HEK293 (cell line): Measurements from ENCODE around the gene KLK5.

Experiments
- CTCF ChIA-PET: fragments of 350-600 bp; formaldehyde crosslinking; extraction: SDS; loops from one replicate; lab custom pipeline; 2021; ENCODE audit warnings: antibody characterized with exemption; lab: Yijun Ruan, JAX
- POLR2A ChIA-PET: fragments of 300-600 bp; formaldehyde crosslinking; extraction: SDS; loops from one replicate; lab custom pipeline; 2020; ENCODE audit warnings: antibody characterized with exemption, inconsistent platforms; lab: Yijun Ruan, JAX
- H3K27ac ChIP-seq: fragments of 200-500 bp; sonication (Bioruptor generic); 2 replicates; pipeline ENCODE4 v1.5.1; 2014; ENCODE audit warnings: low read depth, low read length, control low read depth, inconsistent platforms; ENCODE audit errors: extremely low read depth
- H3K36me3 ChIP-seq, 2 experiments: fragments of 200-500 bp in 1 of 2; sonication (Bioruptor generic) in 1 of 2; 1 replicate in 1 of 2; 2 replicates in 1 of 2; pipeline ENCODE4 v1.5.1; 2014 to 2017; ENCODE audit warnings: inconsistent platforms in 2 of 2, low read length in 2 of 2; ENCODE audit not compliant: control insufficient read depth in 2 of 2, insufficient read depth in 1 of 2
- H3K4me1 ChIP-seq: fragments of 200-500 bp; sonication (Bioruptor generic); 2 replicates; pipeline ENCODE4 v1.5.1; 2014; ENCODE audit warnings: mild to moderate bottlenecking, low read length, inconsistent platforms; ENCODE audit not compliant: control insufficient read depth, insufficient read depth
- H3K4me3 ChIP-seq: 2 replicates; pipeline ENCODE4 v1.5.1; 2011; ENCODE audit warnings: low read depth, mild to moderate bottlenecking, control low read depth, low read length, moderate library complexity
- H3K9me3 ChIP-seq: fragments of 200-500 bp; sonication (Bioruptor generic); 2 replicates; pipeline ENCODE4 v1.5.1; 2014; ENCODE audit warnings: low read depth, low read length, inconsistent platforms; ENCODE audit not compliant: control insufficient read depth, insufficient read depth
- GLIS2 ChIP-seq: fragments of 450-650 bp; formaldehyde crosslinking; IDR thresholded peaks from 2 replicates; pipeline ENCODE4 v1.5.1; 2016; ENCODE audit warnings: missing biosample characterization, missing genetic modification characterization
- MYNN ChIP-seq: fragments of 450-650 bp; formaldehyde crosslinking; IDR thresholded peaks from 2 replicates; pipeline ENCODE4 v1.5.1; 2016; ENCODE audit warnings: missing biosample characterization, missing genetic modification characterization, borderline replicate concordance
- ZNF184 ChIP-seq: fragments of 450-650 bp; IDR thresholded peaks from 2 replicates; pipeline ENCODE4 v1.5.1; 2018; ENCODE audit warnings: missing biosample characterization, mild to moderate bottlenecking, missing genetic modification characterization
- ZNF341 ChIP-seq: fragments of 450-650 bp; formaldehyde crosslinking; IDR thresholded peaks from 2 replicates; pipeline ENCODE4; 2016; ENCODE audit warnings: low read depth, missing biosample characterization, missing genetic modification characterization
- ZNF555 ChIP-seq: fragments of 450-650 bp; formaldehyde crosslinking; conservative IDR thresholded peaks from 2 replicates; pipeline ENCODE4 v1.5.1; 2017; ENCODE audit warnings: missing biosample characterization, mild to moderate bottlenecking, missing genetic modification characterization, inconsistent platforms
- ZNF654 ChIP-seq: fragments of 450-650 bp; formaldehyde crosslinking; IDR thresholded peaks from 2 replicates; pipeline ENCODE4 v1.5.1; 2016; ENCODE audit warnings: low read depth, missing biosample characterization, missing genetic modification characterization
- ZSCAN23 ChIP-seq: fragments of 450-650 bp; formaldehyde crosslinking; IDR thresholded peaks from 2 replicates; pipeline ENCODE4 v1.5.1; 2016; ENCODE audit warnings: missing biosample characterization, missing genetic modification characterization
- TF ChIP-seq, protein P1 (sequence below): fragments of 450-650 bp; formaldehyde crosslinking; IDR thresholded peaks from 2 replicates; pipeline ENCODE4 v1.5.1; 2016; ENCODE audit warnings: missing biosample characterization, missing genetic modification characterization
- TF ChIP-seq, protein P2 (sequence below): fragments of 450-650 bp; formaldehyde crosslinking; IDR thresholded peaks from 2 replicates; pipeline ENCODE4 v1.5.1; 2016; ENCODE audit warnings: missing biosample characterization, missing genetic modification characterization
- TF ChIP-seq, protein P3 (sequence below): fragments of 450-650 bp; formaldehyde crosslinking; IDR thresholded peaks from 2 replicates; pipeline ENCODE4 v1.5.1; 2016; ENCODE audit warnings: missing biosample characterization, missing genetic modification characterization
- TF ChIP-seq, protein P4 (sequence below): fragments of 450-650 bp; formaldehyde crosslinking; IDR thresholded peaks from 2 replicates; pipeline ENCODE4 v1.5.1; 2016; ENCODE audit warnings: missing biosample characterization, missing genetic modification characterization
- TF ChIP-seq, protein P5 (sequence below): fragments of 450-650 bp; formaldehyde crosslinking; IDR thresholded peaks from 2 replicates; pipeline ENCODE4 v1.5.1; 2017; ENCODE audit warnings: missing biosample characterization, mild to moderate bottlenecking, missing genetic modification characterization, moderate library complexity

Gene KLK5, protein sequence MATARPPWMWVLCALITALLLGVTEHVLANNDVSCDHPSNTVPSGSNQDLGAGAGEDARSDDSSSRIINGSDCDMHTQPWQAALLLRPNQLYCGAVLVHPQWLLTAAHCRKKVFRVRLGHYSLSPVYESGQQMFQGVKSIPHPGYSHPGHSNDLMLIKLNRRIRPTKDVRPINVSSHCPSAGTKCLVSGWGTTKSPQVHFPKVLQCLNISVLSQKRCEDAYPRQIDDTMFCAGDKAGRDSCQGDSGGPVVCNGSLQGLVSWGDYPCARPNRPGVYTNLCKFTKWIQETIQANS

DNA sequence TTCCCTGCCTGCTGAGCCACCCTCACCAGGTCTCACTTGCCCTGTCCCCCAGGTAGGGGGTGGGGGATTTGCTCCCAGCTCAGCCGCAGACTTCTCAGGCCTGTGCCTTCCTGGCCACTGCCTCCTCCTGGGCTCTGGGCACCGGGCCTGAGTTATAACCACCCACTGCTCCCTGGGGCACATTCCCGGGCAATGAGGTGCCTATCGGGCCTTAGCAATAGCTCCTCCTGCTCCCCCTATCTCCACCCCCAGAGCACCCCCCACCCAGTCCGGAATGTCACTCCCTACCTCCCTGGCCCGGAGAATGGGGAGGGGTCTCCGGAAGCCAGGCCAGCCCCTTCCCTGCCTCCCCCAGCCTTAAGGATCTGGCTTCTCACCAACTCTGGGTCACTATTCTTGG is at the start of gene KLK5:
Gene KLK5, minus strand, starts transcription at position 129 of the 400 bp plus-strand sequence. CDS start 381 bp downstream, outside the sequence.
- H3K27ac ChIP-seq, result no peak within 1 kb of the TSS
- no peaks in the 10 kb centered on the region for H3K9me3 ChIP-seq
- TF ChIP-seq, protein P1, sequence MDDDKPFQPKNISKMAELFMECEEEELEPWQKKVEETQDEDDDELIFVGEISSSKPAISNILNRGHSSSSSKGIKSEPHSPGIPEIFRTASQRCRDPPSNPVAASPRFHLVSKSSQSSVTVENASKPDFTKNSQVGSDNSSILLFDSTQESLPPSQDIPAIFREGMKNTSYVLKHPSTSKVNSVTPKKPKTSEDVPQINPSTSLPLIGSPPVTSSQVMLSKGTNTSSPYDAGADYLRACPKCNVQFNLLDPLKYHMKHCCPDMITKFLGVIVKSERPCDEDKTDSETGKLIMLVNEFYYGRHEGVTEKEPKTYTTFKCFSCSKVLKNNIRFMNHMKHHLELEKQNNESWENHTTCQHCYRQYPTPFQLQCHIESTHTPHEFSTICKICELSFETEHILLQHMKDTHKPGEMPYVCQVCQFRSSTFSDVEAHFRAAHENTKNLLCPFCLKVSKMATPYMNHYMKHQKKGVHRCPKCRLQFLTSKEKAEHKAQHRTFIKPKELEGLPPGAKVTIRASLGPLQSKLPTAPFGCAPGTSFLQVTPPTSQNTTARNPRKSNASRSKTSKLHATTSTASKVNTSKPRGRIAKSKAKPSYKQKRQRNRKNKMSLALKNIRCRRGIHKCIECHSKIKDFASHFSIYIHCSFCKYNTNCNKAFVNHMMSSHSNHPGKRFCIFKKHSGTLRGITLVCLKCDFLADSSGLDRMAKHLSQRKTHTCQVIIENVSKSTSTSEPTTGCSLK (tag by site-specific recombination), result no peak
- TF ChIP-seq GLIS2, result 0 out of 2 replicates have a peak, but pooled peaks have one; percentile 13
- H3K36me3 ChIP-seq, result no peaks in the 10 kb centered on the region
- ChIA-PET POLR2A (no interaction called here), CTCF (interaction anchor here (0.5 kb wide), 1 partner anchor 20 kb away, joined by 3 read pairs; no protein-coding TSS in a partner anchor)
- no peak within 1 kb of the TSS for H3K4me3 ChIP-seq
- no peaks in the 10 kb centered on the region for H3K4me1 ChIP-seq

DNA sequence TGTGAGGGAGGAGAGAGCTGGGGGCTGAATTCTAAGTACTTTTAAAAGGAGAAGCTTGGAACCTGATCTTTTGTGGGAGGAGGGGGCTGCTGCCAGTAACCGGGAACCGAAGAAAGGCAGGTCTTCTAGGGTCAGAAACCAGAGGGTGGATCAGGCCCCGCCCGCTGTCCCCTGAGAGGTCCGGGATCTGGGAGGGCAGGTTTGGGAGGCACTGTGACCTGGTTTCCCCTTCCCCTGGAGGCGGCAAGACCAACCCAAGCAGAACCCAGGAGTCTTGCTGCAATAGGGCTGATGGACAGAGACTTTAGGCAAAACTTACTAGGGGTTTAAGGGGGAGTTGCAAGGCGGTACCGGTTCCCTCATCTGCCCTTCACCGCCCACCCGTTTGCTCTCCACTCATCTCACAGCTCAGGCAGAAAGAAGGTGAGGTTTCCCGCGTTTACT is 49.3 kb upstream of the KLK5 start:
- POLR2A ChIA-PET, result interaction anchor here (0.8 to 0.9 kb wide), 2 partner anchors 8 to 16 kb away, joined by 3 to 4 read pairs; no protein-coding TSS in a partner anchor
- no peak overlapping the region for H3K27ac ChIP-seq
- H3K4me1 ChIP-seq, result no peaks in the 10 kb centered on the region
- H3K9me3 ChIP-seq, result no peaks in the 10 kb centered on the region
- TF ChIP-seq, protein P2, sequence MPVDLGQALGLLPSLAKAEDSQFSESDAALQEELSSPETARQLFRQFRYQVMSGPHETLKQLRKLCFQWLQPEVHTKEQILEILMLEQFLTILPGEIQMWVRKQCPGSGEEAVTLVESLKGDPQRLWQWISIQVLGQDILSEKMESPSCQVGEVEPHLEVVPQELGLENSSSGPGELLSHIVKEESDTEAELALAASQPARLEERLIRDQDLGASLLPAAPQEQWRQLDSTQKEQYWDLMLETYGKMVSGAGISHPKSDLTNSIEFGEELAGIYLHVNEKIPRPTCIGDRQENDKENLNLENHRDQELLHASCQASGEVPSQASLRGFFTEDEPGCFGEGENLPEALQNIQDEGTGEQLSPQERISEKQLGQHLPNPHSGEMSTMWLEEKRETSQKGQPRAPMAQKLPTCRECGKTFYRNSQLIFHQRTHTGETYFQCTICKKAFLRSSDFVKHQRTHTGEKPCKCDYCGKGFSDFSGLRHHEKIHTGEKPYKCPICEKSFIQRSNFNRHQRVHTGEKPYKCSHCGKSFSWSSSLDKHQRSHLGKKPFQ (tag by site-specific recombination), result no peak
- TF ChIP-seq, protein P3, sequence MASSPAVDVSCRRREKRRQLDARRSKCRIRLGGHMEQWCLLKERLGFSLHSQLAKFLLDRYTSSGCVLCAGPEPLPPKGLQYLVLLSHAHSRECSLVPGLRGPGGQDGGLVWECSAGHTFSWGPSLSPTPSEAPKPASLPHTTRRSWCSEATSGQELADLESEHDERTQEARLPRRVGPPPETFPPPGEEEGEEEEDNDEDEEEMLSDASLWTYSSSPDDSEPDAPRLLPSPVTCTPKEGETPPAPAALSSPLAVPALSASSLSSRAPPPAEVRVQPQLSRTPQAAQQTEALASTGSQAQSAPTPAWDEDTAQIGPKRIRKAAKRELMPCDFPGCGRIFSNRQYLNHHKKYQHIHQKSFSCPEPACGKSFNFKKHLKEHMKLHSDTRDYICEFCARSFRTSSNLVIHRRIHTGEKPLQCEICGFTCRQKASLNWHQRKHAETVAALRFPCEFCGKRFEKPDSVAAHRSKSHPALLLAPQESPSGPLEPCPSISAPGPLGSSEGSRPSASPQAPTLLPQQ (tag by site-specific recombination), result no peak
- TF ChIP-seq ZNF341, result no peak
- TF ChIP-seq ZNF654 (tag by site-specific recombination), result no peak
- no peak for TF ChIP-seq ZNF184 (tag by site-specific recombination)
- TF ChIP-seq ZSCAN23, result no peak
- no peak for TF ChIP-seq ZNF555 (tag by site-specific recombination)
- TF ChIP-seq, protein P4, sequence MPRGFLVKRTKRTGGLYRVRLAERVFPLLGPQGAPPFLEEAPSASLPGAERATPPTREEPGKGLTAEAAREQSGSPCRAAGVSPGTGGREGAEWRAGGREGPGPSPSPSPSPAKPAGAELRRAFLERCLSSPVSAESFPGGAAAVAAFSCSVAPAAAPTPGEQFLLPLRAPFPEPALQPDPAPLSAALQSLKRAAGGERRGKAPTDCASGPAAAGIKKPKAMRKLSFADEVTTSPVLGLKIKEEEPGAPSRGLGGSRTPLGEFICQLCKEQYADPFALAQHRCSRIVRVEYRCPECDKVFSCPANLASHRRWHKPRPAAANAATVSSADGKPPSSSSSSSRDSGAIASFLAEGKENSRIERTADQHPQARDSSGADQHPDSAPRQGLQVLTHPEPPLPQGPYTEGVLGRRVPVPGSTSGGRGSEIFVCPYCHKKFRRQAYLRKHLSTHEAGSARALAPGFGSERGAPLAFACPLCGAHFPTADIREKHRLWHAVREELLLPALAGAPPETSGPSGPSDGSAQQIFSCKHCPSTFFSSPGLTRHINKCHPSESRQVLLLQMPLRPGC (tag by site-specific recombination), result no peak
- no peak for TF ChIP-seq MYNN (tag by site-specific recombination)
- TF ChIP-seq, protein P5, sequence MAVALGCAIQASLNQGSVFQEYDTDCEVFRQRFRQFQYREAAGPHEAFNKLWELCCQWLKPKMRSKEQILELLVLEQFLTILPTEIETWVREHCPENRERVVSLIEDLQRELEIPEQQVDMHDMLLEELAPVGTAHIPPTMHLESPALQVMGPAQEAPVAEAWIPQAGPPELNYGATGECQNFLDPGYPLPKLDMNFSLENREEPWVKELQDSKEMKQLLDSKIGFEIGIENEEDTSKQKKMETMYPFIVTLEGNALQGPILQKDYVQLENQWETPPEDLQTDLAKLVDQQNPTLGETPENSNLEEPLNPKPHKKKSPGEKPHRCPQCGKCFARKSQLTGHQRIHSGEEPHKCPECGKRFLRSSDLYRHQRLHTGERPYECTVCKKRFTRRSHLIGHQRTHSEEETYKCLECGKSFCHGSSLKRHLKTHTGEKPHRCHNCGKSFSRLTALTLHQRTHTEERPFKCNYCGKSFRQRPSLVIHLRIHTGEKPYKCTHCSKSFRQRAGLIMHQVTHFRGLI (tag by site-specific recombination), result no peak
- CTCF ChIA-PET, result interaction anchor here (0.6 to 1.8 kb wide), 4 partner anchors 15 to 103 kb away, joined by 3 to 7 read pairs (median 4); no protein-coding TSS in a partner anchor
- H3K36me3 ChIP-seq, result no peaks in the 10 kb centered on the region
- no peak overlapping the region for H3K4me3 ChIP-seq
